Tibial nerve (tissue), 4 donors: Measurements from ENCODE around the gene NSUN2. TPM values are rescaled to one million over a fixed set of nuclear protein-coding genes. Genes with fewer than 3 reads are reported as not detected.

Experiments
- DNase-seq, 2 donors: peaks; one replicate each; pipeline ENCODE4 v3.0.0-alpha.2; 2019; ENCODE audit warnings: low spot score in 2 of 2
- H3K27ac ChIP-seq, 4 donors: fragments of 200-600 bp; sonication (generic) in 3 of 4; one replicate each; pipeline ENCODE4 v1.5.1; 2017 to 2019; ENCODE audit warnings: mild to moderate bottlenecking in 1 of 4
- H3K27me3 ChIP-seq, 2 donors: fragments of 200-600 bp; sonication (generic) in 1 of 2; one replicate each; pipeline versions ENCODE4 v1.5.1 to v1.6.0; 2017 to 2019
- H3K36me3 ChIP-seq, 3 donors: fragments of 200-600 bp; sonication (generic); one replicate each; pipeline ENCODE4 v1.5.1; 2018 to 2019
- H3K4me1 ChIP-seq, 4 donors: fragments of 200-600 bp; sonication (generic) in 3 of 4; one replicate each; pipeline ENCODE4 v1.5.1; 2017 to 2019
- H3K4me3 ChIP-seq, 4 donors: fragments of 200-600 bp; sonication (generic) in 3 of 4; one replicate each; pipeline ENCODE4 v1.5.1; 2017 to 2019; ENCODE audit warnings: mild to moderate bottlenecking in 1 of 4, moderate library complexity in 1 of 4
- H3K9me3 ChIP-seq, 4 donors: fragments of 200-600 bp; sonication (generic) in 3 of 4; one replicate each; pipeline ENCODE4 v1.5.1; 2017 to 2019
- CTCF ChIP-seq, 5 experiments: fragments of 200-600 bp in 3 of 5; fragments of 450-650 bp in 2 of 5; sonication (generic) in 3 of 5; IDR thresholded peaks; one replicate each; pipeline ENCODE4 v1.5.1; 2016 to 2019; ENCODE audit warnings: antibody characterized with exemption in 5 of 5, mild to moderate bottlenecking in 3 of 5, moderate library complexity in 2 of 5
- EP300 ChIP-seq, 2 donors: sonication (generic); formaldehyde crosslinking; IDR thresholded peaks; one replicate each; pipeline ENCODE4 v1.6.1; 2017; ENCODE audit warnings: antibody characterized with exemption in 2 of 2, mild to moderate bottlenecking in 1 of 2
- POLR2A ChIP-seq, 2 donors: fragments of 450-650 bp; IDR thresholded peaks; one replicate each; pipeline ENCODE4 v1.6.1; 2017; ENCODE audit warnings: antibody characterized with exemption in 2 of 2, mild to moderate bottlenecking in 2 of 2, moderate library complexity in 2 of 2
- WGBS, 2 donors: methylation state at CpG; one replicate each; pipeline ENCODE4 v1.1.5; 2018; 5-methylcytosine and 5-hydroxymethylcytosine counted together
- total RNA-seq, 4 donors: library from RNA; depleted of rRNA; stranded (reverse); fragments of >200 nt; gene quantifications; one replicate each; pipeline ENCODE4 v1.1.0, GENCODE V29; 2016

The NSUN2 gene
- total RNA-seq, 4 donors from 2014 or later: 43.5 to 73.5 (median 58.5) TPM

GRCh38 chr5:6593148-6594016 is 39.5 kb downstream of the NSUN2 start:
- Histone ChIP-seq H3K27me3 (no peaks in the 10 kb centered on the region), H3K27ac (no peak overlapping the region), H3K4me3 (no peak overlapping the region), H3K9me3 (no peaks in the 10 kb centered on the region), H3K4me1 (no peaks in the 10 kb centered on the region), H3K36me3 (peaks cover 0 to 31% (median 4%) of the 10 kb centered on the region in 3 donors)
- no peak for DNase-seq
- no peak for TF ChIP-seq POLR2A (IDR thresholded peaks at IDR 0.05)
- TF ChIP-seq EP300 (IDR thresholded peaks at IDR 0.05): no peak
- no peak for TF ChIP-seq CTCF (IDR thresholded peaks at IDR 0.05)
- WGBS, 2 donors: 67 to 82% methylated on average over 12 to 14 of the region's 14 CpGs

GRCh38 chr5:6592601-6593000 is 40.2 kb downstream of the NSUN2 start:
- no peak overlapping the region for H3K27ac ChIP-seq
- no peak for TF ChIP-seq POLR2A (IDR thresholded peaks at IDR 0.05)
- no peak for TF ChIP-seq CTCF (IDR thresholded peaks at IDR 0.05)
- TF ChIP-seq EP300 (IDR thresholded peaks at IDR 0.05): no peak
- H3K36me3 ChIP-seq: peaks cover 0 to 24% (median 0%) of the 10 kb centered on the region in 3 donors
- no peaks in the 10 kb centered on the region for H3K9me3 ChIP-seq
- DNase-seq: no peak
- WGBS, 2 donors: 58 to 61% methylated on average over 3 of the region's 3 CpGs
- no peaks in the 10 kb centered on the region for H3K27me3 ChIP-seq
- H3K4me1 ChIP-seq: no peaks in the 10 kb centered on the region
- no peak overlapping the region for H3K4me3 ChIP-seq

GRCh38 chr5:6591671-6592288 is 41.1 kb downstream of the NSUN2 start:
- no peaks in the 10 kb centered on the region for H3K27me3 ChIP-seq
- peaks cover 0 to 16% (median 0%) of the 10 kb centered on the region in 3 donors for H3K36me3 ChIP-seq
- TF ChIP-seq POLR2A (IDR thresholded peaks at IDR 0.05): no peak
- no peak for TF ChIP-seq EP300 (IDR thresholded peaks at IDR 0.05)
- no peak for TF ChIP-seq CTCF (IDR thresholded peaks at IDR 0.05)
- no peaks in the 10 kb centered on the region for H3K9me3 ChIP-seq
- no peak overlapping the region for H3K27ac ChIP-seq
- H3K4me3 ChIP-seq: no peak overlapping the region
- no peak for DNase-seq
- no peaks in the 10 kb centered on the region for H3K4me1 ChIP-seq
- WGBS, 2 donors: 89 to 90% methylated on average over 12 of the region's 12 CpGs

- no peak for DNase-seq
- peaks cover 0 to 4% (median 0%) of the 10 kb centered on the region in 3 donors for H3K36me3 ChIP-seq
- WGBS, 2 donors: 82 to 85% methylated on average over 2 of the region's 2 CpGs
- H3K4me3 ChIP-seq: no peak overlapping the region
- H3K4me1 ChIP-seq: no peaks in the 10 kb centered on the region
- H3K27ac ChIP-seq: no peak overlapping the region
- no peaks in the 10 kb centered on the region for H3K27me3 ChIP-seq
- TF ChIP-seq POLR2A (IDR thresholded peaks at IDR 0.05): no peak
- no peak for TF ChIP-seq CTCF (IDR thresholded peaks at IDR 0.05)
- no peak for TF ChIP-seq EP300 (IDR thresholded peaks at IDR 0.05)
- H3K9me3 ChIP-seq: no peaks in the 10 kb centered on the region
Observed at GRCh38 chr5:6590581-6590980, 42.3 kb downstream of the NSUN2 start.

- H3K9me3 ChIP-seq: no peaks in the 10 kb centered on the region
- no peak overlapping the region for H3K4me3 ChIP-seq
- no peak for DNase-seq
- peaks cover 0 to 23% of the 10 kb centered on the region in 2 donors for H3K27me3 ChIP-seq
- no peaks in the 10 kb centered on the region for H3K36me3 ChIP-seq
- TF ChIP-seq CTCF (IDR thresholded peaks at IDR 0.05) (no peak), POLR2A (IDR thresholded peaks at IDR 0.05) (no peak), EP300 (IDR thresholded peaks at IDR 0.05) (no peak)
- no peak overlapping the region for H3K27ac ChIP-seq
- 82 to 86% methylated on average over 9 of the region's 9 CpGs for WGBS, 2 donors
- H3K4me1 ChIP-seq: peaks cover 0 to 17% (median 0%) of the 10 kb centered on the region in 4 donors
Observed at GRCh38 chr5:6587171-6587570, 45.7 kb downstream of the NSUN2 start.
